GM23248 (cell line): ENCODE measurements around the gene AMOT.

Source experiments
- EZH2 ChIP-seq: fragments of 200-600 bp; sonication (generic); IDR thresholded peaks from 2 replicates; pipeline ENCODE4 v1.6.1; 2018; ENCODE audit warnings: antibody characterized with exemption, mild to moderate bottlenecking; ENCODE audit not compliant: insufficient read depth, poor library complexity, severe bottlenecking
- EZH2phosphoT487 ChIP-seq: fragments of 200-600 bp; sonication (generic); IDR thresholded peaks from 2 replicates; pipeline ENCODE4 v1.6.1; 2018; ENCODE audit warnings: antibody characterized with exemption, moderate library complexity, mild to moderate bottlenecking, low read depth; ENCODE audit not compliant: insufficient read depth

GRCh38 chrX:112888916-112889315, 48.3 kb upstream of the AMOT start:
- TF ChIP-seq EZH2 (no peak), EZH2phosphoT487 (no peak)
